Retinal pigment epithelial cell (primary cell): Measurements from ENCODE around the gene SORL1-AS1.

Source experiments
- DNase-seq: peaks from one replicate; pipeline ENCODE4 v3.0.0-alpha.2; 2010; ENCODE audit warnings: low read depth
- H3K4me3 ChIP-seq: 2 replicates; pipeline ENCODE4 v1.5.1; 2011; ENCODE audit warnings: mild to moderate bottlenecking, low read length, control low read depth, moderate library complexity
- TF ChIP-seq, protein P1 (sequence below): conservative IDR thresholded peaks from 2 replicates; pipeline ENCODE4 v1.5.1; 2011; ENCODE audit warnings: low read depth, low read length, control low read depth, inconsistent platforms

The SORL1-AS1 gene

DNA sequence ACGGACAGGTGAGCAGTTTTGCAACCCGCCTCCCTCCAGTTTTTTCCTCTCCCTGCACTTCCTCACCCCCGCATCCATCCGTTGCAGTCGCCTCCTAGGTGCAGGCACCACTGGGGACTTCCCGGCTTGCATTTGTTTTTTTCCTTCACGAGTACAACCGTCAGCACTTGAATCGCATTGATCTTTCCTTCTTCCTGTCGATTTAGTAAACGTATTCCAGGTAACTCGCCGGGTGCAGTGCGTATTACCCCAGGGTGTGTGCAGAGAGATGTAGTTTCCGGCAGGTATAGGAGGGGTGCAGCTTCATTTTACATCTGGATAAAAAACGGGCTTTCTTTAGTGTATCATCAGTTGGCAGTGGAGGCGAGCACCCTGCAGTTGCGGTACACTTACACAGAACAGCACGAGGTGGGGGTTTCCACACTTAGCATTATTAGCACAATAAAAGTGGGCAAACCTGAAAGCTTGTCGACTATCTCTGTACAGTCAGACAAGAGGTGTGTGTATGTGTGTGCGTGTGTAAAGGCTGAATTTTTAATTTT is at the start of gene SORL1-AS1:
SORL1-AS1 (minus strand) TSS at position 359 of the 542 bp plus-strand sequence.
- TF ChIP-seq, protein P1, sequence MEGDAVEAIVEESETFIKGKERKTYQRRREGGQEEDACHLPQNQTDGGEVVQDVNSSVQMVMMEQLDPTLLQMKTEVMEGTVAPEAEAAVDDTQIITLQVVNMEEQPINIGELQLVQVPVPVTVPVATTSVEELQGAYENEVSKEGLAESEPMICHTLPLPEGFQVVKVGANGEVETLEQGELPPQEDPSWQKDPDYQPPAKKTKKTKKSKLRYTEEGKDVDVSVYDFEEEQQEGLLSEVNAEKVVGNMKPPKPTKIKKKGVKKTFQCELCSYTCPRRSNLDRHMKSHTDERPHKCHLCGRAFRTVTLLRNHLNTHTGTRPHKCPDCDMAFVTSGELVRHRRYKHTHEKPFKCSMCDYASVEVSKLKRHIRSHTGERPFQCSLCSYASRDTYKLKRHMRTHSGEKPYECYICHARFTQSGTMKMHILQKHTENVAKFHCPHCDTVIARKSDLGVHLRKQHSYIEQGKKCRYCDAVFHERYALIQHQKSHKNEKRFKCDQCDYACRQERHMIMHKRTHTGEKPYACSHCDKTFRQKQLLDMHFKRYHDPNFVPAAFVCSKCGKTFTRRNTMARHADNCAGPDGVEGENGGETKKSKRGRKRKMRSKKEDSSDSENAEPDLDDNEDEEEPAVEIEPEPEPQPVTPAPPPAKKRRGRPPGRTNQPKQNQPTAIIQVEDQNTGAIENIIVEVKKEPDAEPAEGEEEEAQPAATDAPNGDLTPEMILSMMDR = peak; percentile 13
- no peak for DNase-seq
- H3K4me3 ChIP-seq = peak within 1 kb of the TSS; percentile 85

DNA sequence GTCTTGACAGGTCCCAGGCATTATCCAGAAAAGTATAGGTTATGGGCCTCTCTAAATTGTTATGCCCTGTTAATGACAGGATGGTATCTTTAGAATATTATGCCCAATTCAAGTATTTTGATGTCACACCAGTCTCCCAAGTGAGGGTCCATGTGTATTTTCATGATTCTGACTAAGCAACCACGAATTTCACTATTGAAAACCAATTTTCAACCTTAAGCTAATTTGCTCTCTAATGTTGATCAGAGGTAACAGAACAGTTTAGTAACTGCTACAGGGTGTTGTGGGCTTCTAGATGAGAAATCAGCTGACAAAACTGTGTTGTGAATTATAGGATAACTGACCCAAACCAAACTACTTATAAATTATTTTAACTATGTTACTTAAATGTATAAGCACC is 48.0 kb upstream of the SORL1-AS1 start:
- no peak overlapping the region for H3K4me3 ChIP-seq
- DNase-seq = no peak
- TF ChIP-seq, protein P1 = no peak

DNA sequence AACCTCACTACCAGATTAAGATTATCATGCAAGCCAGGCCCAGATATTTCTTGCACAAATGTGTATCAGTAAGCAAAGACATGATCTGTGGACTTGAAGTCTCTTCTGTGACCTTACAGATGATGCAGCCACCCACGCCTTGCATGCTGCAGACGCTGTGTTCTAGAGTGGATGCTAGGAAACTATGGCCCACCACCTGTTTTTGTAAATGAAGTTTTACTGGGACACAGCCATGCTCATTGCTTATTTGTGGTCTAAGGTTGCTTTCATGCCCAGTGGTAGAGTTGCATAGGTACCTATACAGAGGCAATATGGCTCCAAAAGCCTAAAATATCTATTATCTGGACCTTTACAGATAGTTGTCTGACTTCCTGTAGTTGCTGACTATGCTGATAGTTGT is 47.5 kb upstream of the SORL1-AS1 start:
- no peak for DNase-seq
- TF ChIP-seq, protein P1 = no peak
- H3K4me3 ChIP-seq = no peak overlapping the region

DNA sequence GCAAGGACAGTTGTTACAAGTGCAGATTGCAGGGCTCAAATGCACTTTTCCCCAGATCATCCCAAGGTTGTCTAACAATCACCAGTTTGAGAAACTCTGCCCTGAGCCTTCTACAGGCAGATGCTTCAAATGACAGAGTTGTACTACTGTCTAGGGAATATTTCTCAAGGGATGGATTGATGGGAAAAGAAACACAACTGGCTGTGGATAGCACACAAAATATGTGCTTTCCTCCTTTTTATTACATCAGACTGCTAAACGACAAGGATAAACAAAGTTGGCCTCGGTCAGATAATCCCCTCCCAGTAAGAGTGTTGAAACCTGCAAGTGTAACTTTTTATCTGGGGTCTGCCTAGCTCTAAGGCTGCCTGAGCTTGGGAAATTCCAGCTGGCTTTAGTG is 46.6 kb upstream of the SORL1-AS1 start:
- H3K4me3 ChIP-seq = no peak overlapping the region
- DNase-seq = peak; percentile 40
- TF ChIP-seq, protein P1 = no peak

DNA sequence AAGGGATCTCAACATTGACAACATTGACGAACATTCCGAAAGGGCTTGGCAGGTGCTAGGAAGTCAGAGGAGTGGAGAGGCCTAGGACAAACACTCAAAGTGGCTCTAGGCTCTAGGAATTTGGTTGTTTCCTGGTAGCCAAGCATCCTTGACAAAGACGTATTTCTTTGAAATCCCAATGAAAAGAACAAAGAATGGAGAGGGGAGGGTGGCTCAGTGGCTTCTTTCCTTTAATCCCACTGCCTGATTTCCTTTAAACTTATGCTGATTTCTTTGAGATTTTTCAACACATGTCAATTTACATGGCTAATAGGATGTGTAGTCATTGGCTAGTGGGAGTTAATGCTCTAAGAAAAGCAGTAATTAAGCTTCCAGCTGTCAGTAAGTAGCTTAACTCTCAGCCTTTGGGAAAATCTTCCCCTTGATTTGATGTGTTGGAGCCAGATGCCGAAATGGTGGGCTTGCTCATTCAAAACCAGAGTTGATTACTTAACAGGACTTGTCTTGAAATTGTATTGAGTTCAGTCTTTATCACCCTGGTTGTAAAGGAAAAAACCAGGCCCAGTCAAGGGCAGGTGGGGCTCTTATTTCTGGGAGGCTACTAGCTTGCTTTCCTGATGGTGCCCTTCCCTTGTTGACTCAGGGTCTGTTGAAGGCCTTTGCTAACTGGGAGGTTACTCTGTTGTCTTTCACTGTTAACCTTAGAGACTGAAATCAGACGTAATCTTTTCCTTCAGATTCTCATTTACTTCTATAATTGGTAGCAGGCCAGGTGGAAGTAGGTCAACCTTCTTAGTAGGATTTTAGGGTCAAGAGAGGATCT is 44.6 kb upstream of the SORL1-AS1 start:
- H3K4me3 ChIP-seq = no peak overlapping the region
- TF ChIP-seq, protein P1 = no peak
- DNase-seq = peak; percentile 51

DNA sequence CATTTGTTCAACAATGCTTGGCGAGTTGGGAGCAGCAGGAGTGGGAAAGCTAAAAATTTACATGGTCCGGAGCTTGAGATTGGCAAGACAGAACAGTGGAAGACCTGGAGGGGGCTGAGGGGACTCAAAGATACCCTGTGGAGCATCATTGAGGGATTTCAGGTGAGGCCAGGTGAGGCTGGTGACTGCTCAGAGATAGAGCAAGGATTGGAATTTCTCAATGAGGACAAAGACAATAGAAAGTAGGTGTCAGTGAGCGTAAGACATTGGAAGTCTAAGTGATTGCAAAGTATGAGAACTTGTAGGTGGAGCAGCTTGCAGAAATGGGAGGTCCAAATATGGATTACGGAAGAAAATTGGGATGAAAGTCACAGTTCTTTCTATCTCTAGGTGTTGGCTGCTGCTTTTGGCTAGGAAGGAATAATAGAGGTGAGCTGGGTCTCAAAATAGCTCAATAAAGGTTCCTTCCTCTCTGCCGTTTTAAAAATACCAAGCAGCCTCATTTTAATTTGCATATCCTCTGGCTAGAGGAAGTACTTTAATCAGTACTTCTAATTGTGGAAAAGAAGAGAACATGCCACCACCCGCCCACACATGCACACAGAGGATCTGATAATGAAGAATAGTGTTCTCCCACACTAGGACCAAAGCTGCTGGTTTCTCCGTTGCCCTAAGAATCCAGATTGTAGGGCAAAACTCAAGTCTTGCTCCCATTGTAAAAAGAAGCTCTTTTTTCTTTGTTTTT is 41.8 kb upstream of the SORL1-AS1 start:
- DNase-seq = no peak
- TF ChIP-seq, protein P1 = no peak
- no peak overlapping the region for H3K4me3 ChIP-seq

DNA sequence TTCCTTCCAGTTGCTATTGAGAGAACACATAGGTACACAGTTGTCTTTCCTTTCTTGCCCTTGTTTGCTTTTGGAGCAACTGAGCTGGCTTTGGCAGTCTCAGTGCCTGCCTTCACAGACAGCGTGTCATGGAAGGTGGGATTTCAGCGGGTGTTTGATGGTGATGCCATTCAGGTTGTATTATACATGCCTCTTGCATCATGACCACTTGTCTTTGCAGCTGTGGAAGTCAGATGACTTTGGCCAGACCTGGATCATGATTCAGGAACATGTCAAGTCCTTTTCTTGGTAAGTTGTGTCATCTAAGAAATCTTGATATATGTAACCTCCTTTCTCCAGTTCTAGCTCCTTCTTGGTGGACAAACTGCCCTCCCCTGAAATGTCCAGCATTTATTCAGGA is 37.1 kb upstream of the SORL1-AS1 start:
- H3K4me3 ChIP-seq = no peak overlapping the region
- TF ChIP-seq, protein P1 = no peak
- no peak for DNase-seq
